Fibroblast of the conjunctiva (primary cell): ENCODE measurements around the gene CALB2.

ENCODE experiments used
- DNase-seq: peaks from one replicate; pipeline ENCODE4 v3.0.0-alpha.2; 2010; ENCODE audit warnings: low read depth

Gene CALB2

DNA sequence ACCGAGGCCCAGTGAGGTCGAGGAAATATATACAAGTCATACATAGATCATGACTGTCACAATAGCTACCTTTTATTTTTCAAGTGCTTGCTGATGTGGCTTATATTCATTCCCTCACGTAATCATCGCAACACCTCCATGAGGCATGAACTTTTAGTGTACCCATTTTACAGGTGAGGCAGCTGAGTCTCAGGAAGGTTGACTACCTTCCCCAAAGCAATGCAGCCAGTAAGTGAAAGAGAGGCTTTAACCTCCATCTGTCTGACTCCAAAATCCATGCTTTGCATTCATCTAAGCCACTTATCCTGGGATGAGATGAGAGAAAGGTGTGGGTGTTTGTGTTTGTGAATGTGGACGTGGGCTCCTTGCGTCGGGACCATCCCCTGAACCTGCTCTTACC lies 30.8 kb downstream of the CALB2 start:
- DNase-seq = no peak

DNA sequence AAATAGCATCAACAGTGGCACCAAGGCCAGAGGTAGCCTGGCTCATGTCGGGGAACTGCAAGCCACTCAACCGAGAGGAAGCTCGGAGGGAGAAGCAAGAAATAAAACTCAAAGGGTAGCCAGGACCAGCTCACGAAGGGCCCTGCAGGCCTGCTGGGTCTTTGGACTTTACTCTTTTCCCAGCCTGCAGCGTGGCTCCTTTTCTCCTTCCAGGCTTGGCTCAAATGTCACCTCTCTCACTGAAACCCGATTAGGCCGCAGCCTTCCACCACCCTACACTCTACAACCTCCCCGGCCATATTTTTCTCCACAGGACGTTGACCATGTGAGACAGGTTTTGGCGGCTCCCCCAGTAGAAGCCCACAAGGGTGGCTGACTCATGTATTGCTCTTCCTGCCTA lies 38.1 kb downstream of the CALB2 start:
- DNase-seq = no peak

DNA sequence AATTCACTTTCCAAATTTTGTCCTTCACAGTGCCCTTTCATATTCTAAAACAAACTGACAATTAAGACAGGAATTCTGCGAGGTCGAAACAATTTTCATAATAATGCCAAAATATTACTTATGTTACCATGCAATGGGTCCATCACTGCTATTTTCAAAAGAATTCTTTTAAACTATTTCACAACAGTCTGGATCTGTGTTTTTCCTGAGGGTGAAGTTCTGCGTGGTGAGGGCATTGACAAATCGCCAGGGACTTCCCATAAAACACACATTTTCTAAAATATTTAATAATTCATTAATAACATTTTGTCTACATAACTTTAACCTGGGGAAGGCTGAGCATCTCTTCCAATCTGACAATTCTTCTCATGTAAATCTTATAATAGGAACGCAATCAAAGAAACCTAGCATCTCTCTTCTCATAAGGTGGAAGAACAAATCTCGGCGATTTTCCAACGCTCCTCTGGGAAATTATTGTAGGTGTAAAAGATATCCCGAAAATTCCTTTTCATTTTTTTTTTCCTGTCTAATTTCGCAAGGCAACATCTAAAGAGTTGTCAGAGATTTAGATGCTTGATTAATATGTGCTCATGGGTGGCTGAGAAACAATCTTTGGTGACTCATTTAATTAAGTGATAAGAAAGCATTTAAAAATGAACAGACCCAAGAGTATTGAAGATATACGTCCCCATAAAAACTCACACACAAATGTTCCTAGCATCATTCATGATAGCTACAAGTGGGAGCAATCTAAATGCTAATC lies 41.5 kb downstream of the CALB2 start:
- no peak for DNase-seq

DNA sequence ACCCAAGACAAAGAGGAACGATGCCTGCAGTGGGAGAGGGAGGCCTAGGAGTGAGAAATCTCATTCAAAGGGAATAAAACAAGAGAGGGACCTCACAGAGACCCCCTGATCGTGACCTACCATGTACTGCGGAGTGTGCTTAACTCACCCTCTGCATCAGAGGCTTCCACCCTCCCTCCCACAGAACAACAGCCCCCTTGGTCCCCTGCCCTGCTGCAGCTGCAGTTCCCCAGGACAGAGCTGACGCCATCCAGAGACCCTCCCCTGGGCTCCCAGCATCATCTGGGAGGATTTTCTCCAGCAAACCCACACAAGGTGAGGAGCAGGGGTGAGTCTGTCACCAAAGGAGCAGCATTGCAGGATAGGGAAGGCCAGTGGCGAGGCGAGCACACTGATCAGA lies 43.5 kb downstream of the CALB2 start:
- DNase-seq = no peak

DNA sequence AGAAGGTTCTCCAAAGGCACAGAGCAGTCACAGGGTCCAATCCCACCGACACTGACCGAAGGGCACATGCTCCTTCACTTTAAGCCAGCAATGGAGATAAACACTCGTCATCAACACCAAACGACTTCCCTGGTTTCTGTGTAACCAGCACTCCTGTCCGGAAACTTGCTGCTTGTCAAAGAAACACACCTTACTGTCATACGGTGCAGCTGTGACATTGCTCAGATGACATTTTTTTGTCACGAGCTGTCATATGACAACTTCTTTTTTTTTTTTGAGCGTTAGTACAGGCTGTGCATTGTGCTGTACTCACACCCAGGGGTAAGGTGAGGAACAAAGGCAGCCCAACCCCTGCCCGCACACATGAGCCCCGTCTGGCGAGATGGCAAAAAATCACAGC lies 44.2 kb downstream of the CALB2 start:
- DNase-seq = no peak

DNA sequence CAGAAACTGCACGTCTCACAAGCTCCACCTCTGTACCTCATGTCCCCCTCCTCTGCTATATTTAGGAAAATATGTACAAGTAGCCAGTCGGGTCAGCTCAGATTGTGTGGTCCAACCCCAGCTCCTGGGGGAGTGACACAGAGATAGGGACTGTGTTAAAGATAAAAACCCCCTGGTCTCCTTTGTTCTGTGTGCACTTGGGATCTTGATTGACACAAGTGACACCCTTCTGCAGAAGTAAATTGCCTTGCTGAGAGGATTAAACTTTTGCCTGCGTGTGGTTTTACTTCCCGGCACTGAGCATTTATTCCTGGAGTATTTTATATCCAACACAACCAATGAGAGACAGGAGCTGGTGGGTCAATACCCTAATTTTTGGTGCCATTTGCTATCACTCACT lies 45.8 kb downstream of the CALB2 start:
- no peak for DNase-seq

DNA sequence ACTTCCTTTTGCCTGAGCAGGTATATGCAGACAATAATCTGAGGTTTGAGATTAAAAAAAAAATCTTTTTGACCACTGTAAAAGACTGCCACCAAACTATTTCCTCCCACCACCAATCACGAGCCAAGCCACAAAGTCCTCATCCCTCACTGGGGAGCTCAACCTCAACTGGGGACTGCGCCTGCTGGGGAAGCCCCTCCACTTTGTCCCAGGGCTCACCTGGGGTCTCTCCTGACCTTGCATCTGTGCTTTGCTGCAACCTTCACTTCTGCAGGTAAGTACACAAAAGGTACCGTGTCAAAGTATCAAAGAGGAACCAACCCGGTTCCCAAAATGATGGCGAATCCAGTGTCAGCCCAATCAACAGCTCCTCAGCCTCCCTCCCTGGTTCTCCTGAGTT lies 47.8 kb downstream of the CALB2 start:
- DNase-seq = no peak

DNA sequence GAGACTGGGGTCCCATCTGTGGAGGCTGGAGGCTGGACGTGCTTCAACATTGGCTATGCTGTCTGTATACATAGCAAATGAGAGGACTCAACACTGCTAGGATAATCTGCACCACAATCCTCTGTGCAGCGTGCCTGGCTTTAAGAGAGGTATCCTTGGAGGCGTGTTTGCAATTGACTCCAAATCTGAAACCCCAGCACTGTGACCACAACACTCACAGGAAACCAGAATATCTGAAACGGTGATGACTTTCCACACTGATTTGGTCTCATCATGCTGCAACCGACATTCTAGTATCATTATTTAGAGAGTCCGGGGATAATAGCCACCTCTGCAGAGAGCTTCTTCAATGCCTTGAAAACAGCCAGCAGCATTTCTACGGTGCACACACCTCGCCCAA lies 48.2 kb downstream of the CALB2 start:
- DNase-seq = no peak

DNA sequence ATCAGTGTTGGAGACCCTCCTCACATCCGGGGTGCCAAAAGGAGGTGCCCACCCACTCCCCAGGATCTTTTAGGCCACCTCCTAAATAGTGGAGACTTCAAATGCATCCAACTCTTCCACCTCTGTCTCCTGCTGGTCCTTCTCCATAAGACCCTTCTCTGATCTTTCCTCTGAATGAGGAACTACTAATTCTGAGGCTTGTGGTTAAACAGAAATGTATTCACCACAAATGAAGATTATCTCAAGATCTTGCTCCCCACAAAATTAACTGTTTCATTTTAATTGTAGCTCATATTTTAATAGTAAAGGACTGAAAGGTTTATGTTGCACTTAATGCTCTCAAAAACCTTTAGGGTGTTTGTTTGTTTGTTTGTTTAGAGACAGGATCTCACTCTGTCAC lies 49.2 kb downstream of the CALB2 start:
- DNase-seq = no peak

DNA sequence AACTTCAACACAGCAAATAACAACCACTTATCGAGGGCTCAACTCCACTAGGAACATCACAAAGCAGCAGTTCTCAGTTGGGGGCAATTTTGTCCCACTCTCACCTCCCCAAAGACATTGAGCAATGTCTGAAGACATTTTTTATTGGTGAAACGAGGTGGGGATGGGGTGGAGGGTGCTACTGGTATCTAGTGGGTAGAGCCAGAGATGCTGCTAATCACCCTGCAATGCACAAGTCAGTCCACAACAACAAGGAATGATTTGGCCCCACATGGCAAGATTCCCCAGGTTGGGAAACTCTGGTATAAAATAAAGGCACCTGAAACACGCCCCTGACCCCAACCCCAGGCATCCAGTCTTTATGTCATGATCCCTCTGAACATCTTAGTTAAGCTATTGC lies 50.0 kb downstream of the CALB2 start:
- DNase-seq = no peak

DNA sequence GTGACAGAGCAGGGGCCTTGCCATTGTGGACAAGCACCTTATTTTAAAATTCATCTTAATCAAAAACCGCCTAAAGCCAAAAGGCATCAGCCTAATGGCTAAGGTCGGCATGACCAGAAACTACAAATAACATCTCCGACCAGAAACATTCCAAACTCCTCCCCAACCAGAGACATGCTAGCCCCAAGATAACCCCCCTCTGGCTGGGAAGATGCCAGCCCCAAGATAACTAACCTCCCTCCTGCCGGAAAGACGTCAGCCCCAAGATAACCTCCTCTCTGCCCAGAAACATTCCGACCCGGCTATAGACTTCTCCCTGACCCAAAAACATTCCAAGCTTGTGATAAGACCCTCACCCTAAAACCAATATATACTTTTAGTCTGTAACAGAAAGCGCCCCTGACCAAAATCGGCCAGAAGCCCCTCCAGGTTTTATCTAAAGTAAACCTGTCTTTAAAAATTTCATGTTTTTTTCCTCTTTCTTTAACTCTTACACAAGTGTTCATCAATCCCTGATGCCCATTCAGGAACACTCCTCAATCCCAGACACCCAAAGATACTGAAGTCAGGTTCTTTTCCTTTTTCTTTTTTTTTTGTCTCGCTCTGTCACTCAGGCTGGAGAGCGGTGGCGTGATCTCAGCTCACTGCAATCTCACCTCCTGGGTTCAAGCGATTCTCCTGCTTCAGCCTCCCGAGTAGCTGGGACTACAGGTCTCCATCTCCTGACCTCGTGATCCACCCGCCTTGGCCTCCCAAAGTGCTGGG lies 50.7 kb downstream of the CALB2 start:
- no peak for DNase-seq

DNA sequence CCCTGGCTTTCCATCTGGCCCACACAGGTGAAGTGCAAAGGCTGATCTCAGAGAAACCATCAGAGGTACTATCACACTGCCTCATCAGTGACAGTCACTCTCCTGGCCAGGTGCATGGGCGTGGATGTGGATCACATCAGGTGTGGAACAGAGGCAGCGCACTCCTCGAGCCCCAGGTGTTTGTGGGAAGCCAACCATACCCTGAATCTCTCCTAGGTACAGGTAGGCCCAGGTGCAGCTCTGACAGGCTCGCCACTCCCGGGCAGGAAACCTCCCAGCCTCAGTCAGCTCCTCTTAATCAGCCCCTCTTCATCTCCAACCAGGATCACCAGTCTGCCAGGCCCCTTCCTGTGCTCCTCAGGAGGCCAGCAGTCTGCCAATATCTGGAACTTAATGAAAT lies 51.6 kb downstream of the CALB2 start:
- DNase-seq = no peak

DNA sequence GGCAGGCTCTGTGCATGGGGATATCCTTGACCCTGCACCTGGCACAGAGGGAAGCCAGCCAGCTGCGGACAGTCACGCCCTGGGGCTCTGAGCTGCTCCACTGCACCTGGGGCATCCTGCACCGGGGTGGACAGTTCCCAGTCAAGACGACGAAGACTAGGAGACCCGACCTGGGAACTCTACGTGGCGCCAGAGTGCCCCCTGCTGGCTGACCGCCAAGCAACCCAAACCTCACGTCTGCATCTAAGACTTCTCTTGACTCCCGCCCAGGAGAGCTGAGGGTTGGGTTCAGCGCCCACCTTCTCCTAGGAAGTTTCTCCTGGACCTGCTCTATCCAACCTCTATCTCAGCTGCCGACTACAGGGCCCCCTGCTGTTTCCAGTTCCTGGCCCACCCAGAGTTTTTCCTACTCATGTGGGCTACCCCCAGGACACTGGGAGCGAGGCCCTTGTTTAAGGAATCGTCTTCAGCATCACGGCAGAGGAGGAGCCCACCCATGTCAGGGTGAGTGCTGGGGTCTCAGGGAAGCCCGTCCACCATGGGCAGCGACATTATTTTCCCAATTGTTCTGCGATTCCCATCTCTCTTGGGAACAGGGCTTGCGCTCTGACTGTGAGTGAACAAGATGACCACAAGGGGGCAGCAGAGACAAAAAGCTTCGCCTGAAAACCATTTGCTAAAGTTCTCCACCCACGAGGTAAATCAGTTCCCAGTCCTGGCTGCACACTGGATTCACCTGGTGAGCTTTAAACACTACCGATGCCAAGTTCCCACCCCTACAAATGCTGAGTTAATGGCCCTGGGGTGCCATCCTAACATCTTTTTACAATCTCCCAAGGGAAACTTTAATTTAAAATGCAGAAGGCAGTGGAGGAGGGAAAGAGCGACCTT lies 54.0 kb downstream of the CALB2 start:
- peak; percentile 31 for DNase-seq

DNA sequence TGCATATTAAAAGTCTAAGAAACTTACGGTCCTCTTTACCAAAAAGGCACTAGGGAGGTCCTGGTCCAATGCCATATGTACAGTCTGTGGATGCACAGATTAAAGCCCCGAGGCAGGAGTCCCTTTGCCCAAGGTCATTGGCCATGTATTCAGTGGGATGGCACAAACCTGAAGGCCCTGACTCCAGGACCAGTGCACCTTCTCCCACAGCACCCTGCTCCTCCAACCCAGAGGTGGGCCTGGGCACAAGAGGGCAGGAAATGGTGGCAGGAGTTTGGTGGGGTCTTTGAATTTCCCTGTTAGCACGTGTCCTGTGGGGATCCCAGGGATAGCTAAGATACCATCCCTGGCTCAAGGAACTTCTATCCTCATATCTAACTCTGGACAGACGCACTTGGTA lies 54.8 kb downstream of the CALB2 start:
- DNase-seq = no peak

DNA sequence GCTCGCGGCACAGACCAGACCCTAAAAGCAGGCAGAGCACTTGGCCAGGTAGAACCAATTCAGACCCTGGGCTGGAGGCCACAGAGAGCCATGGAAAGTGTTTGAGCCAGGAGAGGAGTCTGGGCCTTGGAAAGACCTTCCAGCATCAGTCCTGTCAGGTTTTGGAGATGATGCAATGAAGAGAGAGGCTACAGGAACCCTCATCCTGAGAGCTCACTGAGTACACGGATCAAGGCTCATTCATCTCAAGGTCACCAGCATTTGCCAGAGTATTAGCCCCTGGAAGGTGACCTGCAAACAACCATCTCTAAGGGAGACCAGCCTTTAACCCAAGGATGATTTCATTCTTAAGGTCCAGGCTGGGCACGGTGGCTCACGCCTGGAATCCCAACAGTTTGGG lies 55.5 kb downstream of the CALB2 start:
- DNase-seq = no peak

DNA sequence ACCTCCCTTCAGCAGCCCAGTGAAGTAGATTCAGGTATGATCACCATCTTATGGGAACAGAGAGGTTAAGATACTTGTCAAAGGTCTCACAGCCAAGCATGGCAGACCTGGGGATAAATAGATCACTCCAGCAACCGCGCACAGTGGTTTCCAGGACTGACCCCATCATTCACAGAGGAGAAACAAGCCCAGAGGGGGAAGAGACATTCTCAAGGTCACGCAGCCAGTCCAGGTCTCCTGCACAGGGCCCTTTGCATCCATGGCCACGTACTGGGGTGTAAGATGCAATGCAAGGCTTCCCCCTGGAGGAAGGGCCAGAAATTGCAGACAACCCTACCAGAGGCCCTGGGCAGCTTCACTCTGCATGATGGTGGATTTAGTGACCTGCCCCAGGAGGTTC lies 63.4 kb downstream of the CALB2 start:
- no peak for DNase-seq

DNA sequence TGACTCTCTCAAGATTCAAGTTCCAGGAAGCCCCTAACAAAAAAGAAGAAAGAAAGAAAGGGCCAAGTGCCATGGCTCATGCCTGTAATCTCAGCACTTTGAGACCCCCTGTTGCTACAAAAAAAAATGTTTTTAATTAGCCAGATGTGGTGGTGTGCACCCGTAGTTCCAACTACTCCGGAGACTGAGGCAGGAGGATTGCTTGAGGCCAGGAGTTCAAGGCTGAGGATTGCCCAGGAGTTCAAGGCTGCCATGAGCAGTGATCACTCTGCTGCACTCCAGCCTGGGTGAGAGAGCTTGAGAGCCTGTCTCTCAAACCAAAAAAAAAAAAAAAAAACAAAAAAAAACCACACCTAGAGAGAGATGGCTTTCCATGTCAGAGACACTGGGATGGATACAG lies 64.5 kb downstream of the CALB2 start:
- DNase-seq = no peak

DNA sequence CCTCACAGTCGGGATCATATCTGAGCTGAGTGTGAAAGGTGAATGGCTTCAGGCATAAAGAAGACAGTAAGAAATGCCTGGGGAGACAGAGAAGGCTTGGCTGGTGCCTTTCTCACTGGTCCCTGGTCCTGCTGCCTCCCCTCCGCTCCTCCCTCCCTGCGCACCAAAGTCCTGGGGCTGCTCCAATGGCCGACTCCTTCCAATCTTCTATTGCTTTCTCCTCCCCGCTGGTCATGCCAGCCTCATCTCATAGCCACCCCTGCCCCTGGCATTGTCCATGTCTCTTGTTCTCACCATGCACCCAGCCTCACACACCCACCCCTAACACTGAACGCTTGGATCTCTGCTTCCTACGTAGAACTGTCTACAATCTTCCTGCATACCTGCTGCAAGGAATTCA lies 65.3 kb downstream of the CALB2 start:
- DNase-seq = no peak

DNA sequence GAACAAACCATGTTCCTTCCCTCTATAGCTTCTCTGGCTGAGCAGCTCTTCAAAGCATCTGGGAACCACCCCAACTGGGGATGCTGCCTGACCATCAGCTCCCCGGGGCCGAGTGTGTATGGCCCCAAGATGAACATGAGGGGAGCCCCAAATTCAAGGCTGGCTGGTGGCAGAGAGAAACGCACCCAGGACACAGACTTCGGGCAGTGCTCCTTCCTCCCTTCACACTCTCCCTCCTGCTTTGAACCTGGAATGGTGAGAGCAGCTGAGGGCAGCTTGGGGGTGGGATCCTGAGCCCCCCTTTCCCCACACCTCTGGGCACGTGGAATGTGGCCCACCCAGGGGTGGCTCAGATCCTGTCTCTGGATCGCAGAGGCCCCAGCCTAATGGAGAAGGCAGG lies 66.1 kb downstream of the CALB2 start:
- no peak for DNase-seq

DNA sequence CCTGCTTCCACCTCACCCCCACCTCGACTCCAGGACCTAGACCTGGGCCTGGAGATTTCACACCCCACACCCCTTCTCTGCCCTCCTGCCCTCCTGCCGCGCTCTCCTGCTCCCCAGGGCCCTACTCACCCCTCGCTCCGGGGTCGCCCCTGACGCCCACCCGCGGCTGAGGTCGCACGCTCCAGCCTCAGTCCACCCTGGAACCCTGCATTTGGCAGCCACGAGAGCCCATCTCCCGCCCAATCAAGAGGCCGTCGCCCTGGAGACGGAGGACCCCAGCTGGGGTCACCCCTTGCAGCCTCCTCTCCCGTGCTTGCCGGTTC lies 67.2 kb downstream of the CALB2 start:
- no peak for DNase-seq

DNA sequence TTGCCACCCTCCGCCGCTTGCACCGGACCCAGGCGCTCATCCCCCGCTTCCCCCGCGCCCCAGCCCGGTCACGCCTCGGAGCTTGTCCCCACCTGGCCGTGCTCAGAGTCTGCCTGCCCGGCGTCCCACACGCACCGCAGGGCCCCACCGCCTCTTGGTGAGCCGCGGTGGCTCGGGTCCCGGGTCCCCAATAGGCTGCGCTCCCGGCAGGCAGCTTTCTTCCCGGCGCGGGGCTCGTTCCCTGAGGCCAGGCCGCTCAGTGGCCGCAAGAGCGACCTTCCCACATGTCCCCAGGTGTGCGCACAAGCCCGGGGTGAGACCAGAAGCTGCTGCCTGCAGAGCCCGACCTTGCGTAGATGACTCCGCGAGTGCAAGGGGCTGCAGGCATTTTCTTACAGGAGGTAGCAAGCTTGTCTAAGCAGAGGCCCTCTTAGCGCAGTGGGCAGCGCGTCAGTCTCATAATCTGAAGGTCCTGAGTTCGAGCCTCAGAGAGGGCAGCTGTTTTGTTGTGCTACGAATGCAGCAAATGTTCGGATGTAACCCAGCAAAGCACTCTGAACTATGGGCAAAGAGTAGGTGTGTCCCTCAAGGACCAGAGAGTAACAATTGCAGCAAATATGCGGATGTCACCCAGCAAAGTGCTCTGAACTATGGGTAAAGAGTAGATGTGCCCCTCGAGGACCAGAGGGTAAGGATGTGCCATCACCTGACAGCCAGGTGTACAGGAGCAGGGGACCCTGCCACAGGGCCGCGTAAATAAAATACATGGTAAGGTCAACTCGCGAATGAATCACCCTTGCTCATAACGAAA lies 67.8 kb downstream of the CALB2 start:
- DNase-seq = peak; percentile 86
